ENCODE results near the gene MAN1C1.

- TF ChIP-seq BRCA1 (IDR thresholded peaks at IDR 0.05; ENCODE audit: low read depth, low read length) (no peak), SUPT20H (IDR thresholded peaks at IDR 0.05; ENCODE audit: borderline replicate concordance, control insufficient read depth, low read depth, low read length) (no peak), USF2 (IDR thresholded peaks at IDR 0.05; ENCODE audit: borderline replicate concordance, low read depth, low read length) (no peak), NR2C1 (IDR thresholded peaks at IDR 0.05) (no peak), POLR2A (IDR thresholded peaks at IDR 0.05; ENCODE audit: low read depth, low read length) (no peak), HDAC6 (IDR thresholded peaks at IDR 0.05; ENCODE audit: unreplicated experiment) (no peak), TCF3 (IDR thresholded peaks at IDR 0.05; ENCODE audit: borderline replicate concordance, insufficient read depth, low read depth, low read length) (no peak)
- TF ChIP-seq, protein P1, sequence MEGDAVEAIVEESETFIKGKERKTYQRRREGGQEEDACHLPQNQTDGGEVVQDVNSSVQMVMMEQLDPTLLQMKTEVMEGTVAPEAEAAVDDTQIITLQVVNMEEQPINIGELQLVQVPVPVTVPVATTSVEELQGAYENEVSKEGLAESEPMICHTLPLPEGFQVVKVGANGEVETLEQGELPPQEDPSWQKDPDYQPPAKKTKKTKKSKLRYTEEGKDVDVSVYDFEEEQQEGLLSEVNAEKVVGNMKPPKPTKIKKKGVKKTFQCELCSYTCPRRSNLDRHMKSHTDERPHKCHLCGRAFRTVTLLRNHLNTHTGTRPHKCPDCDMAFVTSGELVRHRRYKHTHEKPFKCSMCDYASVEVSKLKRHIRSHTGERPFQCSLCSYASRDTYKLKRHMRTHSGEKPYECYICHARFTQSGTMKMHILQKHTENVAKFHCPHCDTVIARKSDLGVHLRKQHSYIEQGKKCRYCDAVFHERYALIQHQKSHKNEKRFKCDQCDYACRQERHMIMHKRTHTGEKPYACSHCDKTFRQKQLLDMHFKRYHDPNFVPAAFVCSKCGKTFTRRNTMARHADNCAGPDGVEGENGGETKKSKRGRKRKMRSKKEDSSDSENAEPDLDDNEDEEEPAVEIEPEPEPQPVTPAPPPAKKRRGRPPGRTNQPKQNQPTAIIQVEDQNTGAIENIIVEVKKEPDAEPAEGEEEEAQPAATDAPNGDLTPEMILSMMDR (IDR thresholded peaks at IDR 0.05 in 2 of 3, conservative IDR thresholded peaks at IDR 0.05 in 1 of 3; ENCODE audit: control insufficient read depth in 2 of 3, extremely low read depth in 1 of 3, insufficient read depth in 1 of 3, low read depth in 3 of 3, low read length in 3 of 3), result no peak
Measured at GRCh38 chr1:25800703-25801377, 184.2 kb downstream of the MAN1C1 start.

Data from GM12878 (cell line).